ENCODE data around the gene SIL1. TPM values are rescaled to one million over a fixed set of nuclear protein-coding genes. Genes with fewer than 3 reads are reported as not detected.
"Not testable (repeated sequence)": the region's sequence is repeated elsewhere in the genome, so short reads cannot be mapped to it uniquely, and the experiment has no call there.

The SIL1 gene
- polyA plus RNA-seq, 1 donor (not counting 4 experiments of a cell fraction or from before 2014, with no cell fraction given), result 45.4 TPM

GRCh38 chr5:139038613-139039305 lies 159.4 kb downstream of the SIL1 start:
- dilution Hi-C loops (cut with MboI; ENCODE audit: extremely low pct_ligation_motif_present, low sequenced_read_pairs), result no loop called here
- no peak overlapping the region for H3K9ac ChIP-seq (ENCODE audit: control insufficient read depth, extremely low read depth, insufficient read depth, low read length)

GRCh38 chr5:139037732-139038131 lies 160.4 kb downstream of the SIL1 start:
- H3K4me1 ChIP-seq (ENCODE audit: control insufficient read depth, extremely low read depth, insufficient read depth, low read length), result no peaks in the 10 kb centered on the region
- no peaks in the 10 kb centered on the region for H3K9me1 ChIP-seq (ENCODE audit: control insufficient read depth, extremely low read depth, insufficient read depth, low read length)
- H3K79me2 ChIP-seq (ENCODE audit: control insufficient read depth, insufficient read depth, low read length), result no peaks in the 10 kb centered on the region
- no peak overlapping the region for H3K4me2 ChIP-seq (ENCODE audit: control insufficient read depth, extremely low read depth, insufficient read depth, low read depth, low read length)
- H3K27me3 ChIP-seq (ENCODE audit: control insufficient read depth, extremely low read depth, insufficient read depth, low read length), result no peaks in the 10 kb centered on the region
- H3K4me3 ChIP-seq (ENCODE audit: control insufficient read depth in 2 of 3, extremely low read depth in 1 of 3, insufficient read depth in 2 of 3, low read depth in 1 of 3, low read length in 3 of 3), result no peak overlapping the region
- H2AFZ ChIP-seq (ENCODE audit: control insufficient read depth, low read length), result no peak overlapping the region
- H4K20me1 ChIP-seq (ENCODE audit: control insufficient read depth, extremely low read depth, insufficient read depth, low read length), result no peaks in the 10 kb centered on the region
- dilution Hi-C loops (cut with MboI; ENCODE audit: extremely low pct_ligation_motif_present, low sequenced_read_pairs), result no loop called here
- no peaks in the 10 kb centered on the region for H3K9me3 ChIP-seq (ENCODE audit: control insufficient read depth, low read depth, low read length)
- peaks cover 0 to 3% of the 10 kb centered on the region in 2 experiments for H3K36me3 ChIP-seq (ENCODE audit: control insufficient read depth in 2 of 2, extremely low read depth in 1 of 2, insufficient read depth in 2 of 2, low read length in 2 of 2)
- no peak overlapping the region for H3K9ac ChIP-seq (ENCODE audit: control insufficient read depth, extremely low read depth, insufficient read depth, low read length)
- no peak overlapping the region for H3K27ac ChIP-seq (ENCODE audit: control insufficient read depth, insufficient read depth, low read length)
- DNase-seq (ENCODE audit: low read depth, low spot score), result no peak
- FAIRE-seq, result no peak
- no peak for TF ChIP-seq EZH2 (IDR thresholded peaks at IDR 0.05; ENCODE audit: low read length)

More at GRCh38 chr5:139038613-139039305, 159.4 kb downstream of the SIL1 start:
- Histone ChIP-seq H3K9me1 (ENCODE audit: control insufficient read depth, extremely low read depth, insufficient read depth, low read length) (no peaks in the 10 kb centered on the region), H3K27ac (ENCODE audit: control insufficient read depth, insufficient read depth, low read length) (no peak overlapping the region), H3K27me3 (ENCODE audit: control insufficient read depth, extremely low read depth, insufficient read depth, low read length) (no peaks in the 10 kb centered on the region), H2AFZ (ENCODE audit: control insufficient read depth, low read length) (no peak overlapping the region), H3K79me2 (ENCODE audit: control insufficient read depth, insufficient read depth, low read length) (no peaks in the 10 kb centered on the region), H3K4me3 (ENCODE audit: control insufficient read depth in 2 of 3, extremely low read depth in 1 of 3, insufficient read depth in 2 of 3, low read depth in 1 of 3, low read length in 3 of 3) (no peak overlapping the region), H3K36me3 (ENCODE audit: control insufficient read depth in 2 of 2, extremely low read depth in 1 of 2, insufficient read depth in 2 of 2, low read length in 2 of 2) (peaks cover 1 to 3% of the 10 kb centered on the region in 2 experiments), H4K20me1 (ENCODE audit: control insufficient read depth, extremely low read depth, insufficient read depth, low read length) (no peaks in the 10 kb centered on the region), H3K4me1 (ENCODE audit: control insufficient read depth, extremely low read depth, insufficient read depth, low read length) (no peaks in the 10 kb centered on the region), H3K9me3 (ENCODE audit: control insufficient read depth, low read depth, low read length) (no peaks in the 10 kb centered on the region), H3K4me2 (ENCODE audit: control insufficient read depth, extremely low read depth, insufficient read depth, low read depth, low read length) (no peak overlapping the region)
- DNase-seq (ENCODE audit: low read depth, low spot score) (no peak), FAIRE-seq (no peak)
- TF ChIP-seq EZH2 (IDR thresholded peaks at IDR 0.05; ENCODE audit: low read length), result no peak
- TF ChIP-seq CTCF (optimal IDR thresholded peaks at IDR 0.05 in 1 of 3, IDR thresholded peaks at IDR 0.05 in 1 of 3, conservative IDR thresholded peaks at IDR 0.05 in 1 of 3; ENCODE audit: extremely low read depth in 1 of 3, insufficient read depth in 2 of 3, low read length in 3 of 3), result peak; percentile 28 to 30 (median 30)

GRCh38 chr5:139036332-139036731 lies 161.8 kb downstream of the SIL1 start:
- H3K4me3 ChIP-seq (ENCODE audit: control insufficient read depth in 2 of 3, extremely low read depth in 1 of 3, insufficient read depth in 2 of 3, low read depth in 1 of 3, low read length in 3 of 3); FAIRE-seq; H3K4me2 ChIP-seq (ENCODE audit: control insufficient read depth, extremely low read depth, insufficient read depth, low read depth, low read length); H3K27me3 ChIP-seq (ENCODE audit: control insufficient read depth, extremely low read depth, insufficient read depth, low read length); H3K36me3 ChIP-seq (ENCODE audit: control insufficient read depth in 2 of 2, extremely low read depth in 1 of 2, insufficient read depth in 2 of 2, low read length in 2 of 2); dilution Hi-C loops (cut with MboI; ENCODE audit: extremely low pct_ligation_motif_present, low sequenced_read_pairs); H3K27ac ChIP-seq (ENCODE audit: control insufficient read depth, insufficient read depth, low read length); H2AFZ ChIP-seq (ENCODE audit: control insufficient read depth, low read length); DNase-seq (ENCODE audit: low read depth, low spot score); H3K9me3 ChIP-seq (ENCODE audit: control insufficient read depth, low read depth, low read length); H3K9ac ChIP-seq (ENCODE audit: control insufficient read depth, extremely low read depth, insufficient read depth, low read length); H3K79me2 ChIP-seq (ENCODE audit: control insufficient read depth, insufficient read depth, low read length); H4K20me1 ChIP-seq (ENCODE audit: control insufficient read depth, extremely low read depth, insufficient read depth, low read length); H3K4me1 ChIP-seq (ENCODE audit: control insufficient read depth, extremely low read depth, insufficient read depth, low read length); H3K9me1 ChIP-seq (ENCODE audit: control insufficient read depth, extremely low read depth, insufficient read depth, low read length): not testable (repeated sequence)
